Stimulated activated CD8-positive, alpha-beta memory T cell treated with anti-CD3 and anti-CD28 coated beads, Interleukin-15, amount 100 ng/mL, for 4 hours (primary cell): ENCODE data around the gene SLC27A3.
"Not testable (repeated sequence)": the region's sequence is repeated elsewhere in the genome, so short reads cannot be mapped to it uniquely, and the experiment has no call there.

Source experiments
- DNase-seq, 2 donors: peaks; one replicate each; pipeline ENCODE4 v3.0.0-alpha.2; 2020; ENCODE audit warnings: low read depth in 2 of 2

SLC27A3 gene

DNA sequence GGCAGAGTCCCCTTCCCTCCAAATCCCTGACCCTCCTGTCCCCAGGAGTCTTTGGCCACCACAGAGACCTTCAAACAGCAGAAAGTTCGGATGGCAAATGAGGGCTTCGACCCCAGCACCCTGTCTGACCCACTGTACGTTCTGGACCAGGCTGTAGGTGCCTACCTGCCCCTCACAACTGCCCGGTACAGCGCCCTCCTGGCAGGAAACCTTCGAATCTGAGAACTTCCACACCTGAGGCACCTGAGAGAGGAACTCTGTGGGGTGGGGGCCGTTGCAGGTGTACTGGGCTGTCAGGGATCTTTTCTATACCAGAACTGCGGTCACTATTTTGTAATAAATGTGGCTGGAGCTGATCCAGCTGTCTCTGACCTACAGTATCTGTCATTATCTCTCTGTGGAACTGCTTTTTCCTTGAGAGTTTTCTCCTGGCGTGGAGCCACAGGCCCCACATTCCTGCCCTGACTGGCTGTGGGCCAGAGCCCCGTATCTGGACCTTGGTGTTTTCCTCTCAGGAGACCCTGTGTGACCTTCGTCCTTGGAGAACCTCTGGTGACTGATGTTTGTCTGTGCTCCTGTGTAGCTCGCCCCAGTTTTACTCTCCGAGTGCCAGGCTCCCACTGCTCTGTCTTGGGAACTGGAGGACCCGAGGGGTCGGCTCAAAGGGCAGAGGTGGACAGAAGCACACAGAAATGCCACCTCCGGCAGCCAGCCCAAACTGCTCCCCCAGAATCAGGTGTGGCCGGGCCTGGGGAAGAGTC lies 4.8 kb downstream of the SLC27A3 start:
- no peak for DNase-seq

DNA sequence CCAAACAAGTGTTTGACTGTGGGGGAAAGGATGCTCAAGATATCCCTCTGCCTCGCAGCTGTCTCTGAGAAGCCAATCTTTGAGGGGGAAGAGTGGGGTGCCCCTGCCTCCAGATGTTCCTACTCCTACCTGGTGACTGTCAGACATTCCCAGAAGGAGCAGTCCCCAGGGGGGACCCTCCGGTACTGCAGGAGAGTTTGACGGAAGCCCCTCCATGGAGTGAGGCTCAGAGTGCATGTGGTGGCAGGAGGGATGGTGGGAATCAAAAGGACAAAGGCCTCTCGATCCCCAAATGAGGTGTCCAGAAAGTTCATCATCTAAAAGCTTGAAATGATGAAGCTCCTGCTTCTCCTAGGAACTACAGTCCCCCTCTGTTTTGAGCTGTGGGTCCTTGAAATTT lies 5.3 kb downstream of the SLC27A3 start:
- no peak for DNase-seq

DNA sequence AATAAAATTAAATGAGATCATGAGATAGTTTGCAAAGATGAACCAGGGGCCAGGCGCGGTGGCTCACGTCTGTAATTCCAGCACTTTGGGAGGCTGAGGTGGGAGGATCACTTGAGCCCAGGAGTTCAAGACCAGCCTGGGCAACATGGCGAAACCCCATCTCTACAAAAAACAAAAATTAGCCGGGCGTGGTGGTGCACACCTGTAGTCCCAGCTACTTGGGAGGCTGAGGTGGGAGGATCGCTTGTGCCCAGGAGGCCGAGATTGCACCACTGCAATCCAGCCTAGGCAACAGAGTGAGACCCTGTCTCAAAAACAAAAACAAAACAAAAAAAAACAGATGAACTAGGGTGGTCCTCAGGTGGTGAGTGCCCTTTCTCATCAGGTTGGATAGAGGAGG lies 7.4 kb downstream of the SLC27A3 start:
- DNase-seq: not testable (repeated sequence)

DNA sequence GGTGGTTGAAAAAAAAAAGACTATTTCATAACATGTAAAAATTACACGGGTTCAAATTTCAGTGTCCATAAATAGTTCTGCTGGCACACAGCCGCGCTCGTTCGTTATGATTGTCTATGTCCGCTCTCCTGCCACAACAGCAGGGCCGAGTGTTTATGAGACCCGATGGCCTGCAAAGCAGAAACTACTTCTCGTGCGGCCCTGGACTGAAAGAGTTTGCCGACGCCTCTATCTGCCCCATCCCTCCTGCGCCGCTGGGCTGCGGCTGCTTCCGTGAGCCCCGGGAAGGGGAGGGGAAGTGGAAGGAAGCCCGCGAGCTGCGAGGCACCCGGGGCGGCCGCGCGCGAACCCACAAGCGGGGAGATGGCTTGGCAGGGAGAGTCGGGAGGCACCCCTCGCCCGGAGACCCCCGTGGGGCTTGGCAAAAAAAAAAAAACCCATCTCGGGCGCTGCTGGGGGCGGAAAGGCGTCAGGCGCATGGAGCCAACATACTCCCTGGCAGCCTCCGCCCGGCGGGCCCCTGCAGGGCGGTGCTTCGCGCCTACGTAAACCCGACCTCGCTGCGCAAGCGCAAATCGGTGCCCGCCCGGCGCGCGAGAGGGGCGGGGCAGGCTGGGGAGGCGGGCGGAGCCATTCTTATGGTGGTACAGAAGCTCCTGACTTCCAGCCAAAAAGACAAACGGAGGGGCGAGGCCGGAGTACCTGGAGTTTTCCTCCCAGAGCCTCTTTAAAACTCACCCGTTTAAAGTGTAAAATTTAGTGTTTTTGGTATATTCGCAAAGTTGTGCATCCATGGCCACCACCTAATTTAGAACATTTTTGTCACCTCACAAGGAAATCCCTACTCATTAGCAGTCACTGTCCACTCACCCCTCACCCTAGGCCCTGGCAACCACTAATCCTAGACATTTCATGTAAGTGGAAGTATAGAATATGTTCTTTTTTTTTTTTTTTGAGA lies 8.3 kb downstream of the SLC27A3 start:
- peak; percentile 77 to 83 for DNase-seq

DNA sequence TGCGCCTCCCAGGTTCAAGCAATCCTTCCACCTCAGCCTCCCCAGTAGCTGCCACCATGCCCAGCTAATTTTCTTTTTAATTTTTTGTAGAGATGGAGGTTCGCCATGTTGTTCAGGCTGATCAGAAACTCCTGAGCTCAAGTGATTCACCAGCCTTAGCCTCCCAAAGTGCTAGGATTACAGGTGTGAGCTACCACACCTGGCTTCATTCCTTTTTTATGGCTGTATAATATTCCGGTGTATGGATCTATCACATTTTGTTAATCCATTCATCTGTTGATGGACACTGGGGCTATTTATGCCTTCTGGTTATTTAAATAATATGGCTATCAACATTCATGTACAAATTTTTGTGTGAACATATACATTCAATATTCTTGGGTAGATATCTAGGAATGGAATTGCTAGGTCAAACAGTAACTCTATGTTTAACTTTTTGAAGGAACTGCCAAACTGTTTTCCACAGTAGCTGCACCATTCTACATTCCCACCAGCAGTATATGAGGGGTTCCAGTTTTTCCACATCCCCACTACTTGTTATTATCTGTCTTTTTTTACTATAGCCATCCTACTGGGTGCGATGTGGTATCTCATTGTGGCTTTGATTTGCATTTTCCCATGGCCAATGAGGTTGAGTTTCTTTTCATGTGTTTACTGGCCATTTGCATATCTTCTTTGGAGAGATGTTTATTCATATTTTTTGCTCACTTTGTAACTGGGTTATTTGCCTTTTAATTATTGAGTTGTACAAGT lies 11.0 kb downstream of the SLC27A3 start:
- DNase-seq: no peak

DNA sequence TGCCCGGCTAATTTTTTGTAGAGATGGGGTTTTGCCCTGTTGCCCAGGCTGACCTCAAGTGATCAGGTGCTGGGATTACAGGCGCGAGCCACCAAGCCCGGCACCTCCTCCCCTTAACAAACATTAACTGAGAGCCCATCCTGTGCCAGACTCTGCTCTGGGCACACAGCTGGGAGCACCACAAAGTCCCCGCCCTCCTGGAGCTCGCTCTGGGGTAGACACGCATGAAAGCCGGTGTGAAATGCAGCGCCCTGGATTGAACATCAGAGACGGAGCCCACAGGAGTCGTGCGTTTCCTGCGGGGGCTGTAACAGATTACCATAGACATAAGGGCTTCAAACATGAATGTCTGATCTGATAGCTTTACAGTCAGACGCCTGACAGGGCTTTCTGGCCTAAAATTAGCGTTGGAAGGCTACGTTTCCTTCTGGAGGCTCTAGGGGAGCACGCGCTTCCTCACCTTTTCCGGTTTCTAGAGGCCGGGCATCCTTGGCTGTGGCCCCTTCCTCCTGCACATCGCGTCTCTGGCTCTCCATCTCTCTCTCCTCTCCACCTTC lies 14.3 kb downstream of the SLC27A3 start:
- DNase-seq: no peak

DNA sequence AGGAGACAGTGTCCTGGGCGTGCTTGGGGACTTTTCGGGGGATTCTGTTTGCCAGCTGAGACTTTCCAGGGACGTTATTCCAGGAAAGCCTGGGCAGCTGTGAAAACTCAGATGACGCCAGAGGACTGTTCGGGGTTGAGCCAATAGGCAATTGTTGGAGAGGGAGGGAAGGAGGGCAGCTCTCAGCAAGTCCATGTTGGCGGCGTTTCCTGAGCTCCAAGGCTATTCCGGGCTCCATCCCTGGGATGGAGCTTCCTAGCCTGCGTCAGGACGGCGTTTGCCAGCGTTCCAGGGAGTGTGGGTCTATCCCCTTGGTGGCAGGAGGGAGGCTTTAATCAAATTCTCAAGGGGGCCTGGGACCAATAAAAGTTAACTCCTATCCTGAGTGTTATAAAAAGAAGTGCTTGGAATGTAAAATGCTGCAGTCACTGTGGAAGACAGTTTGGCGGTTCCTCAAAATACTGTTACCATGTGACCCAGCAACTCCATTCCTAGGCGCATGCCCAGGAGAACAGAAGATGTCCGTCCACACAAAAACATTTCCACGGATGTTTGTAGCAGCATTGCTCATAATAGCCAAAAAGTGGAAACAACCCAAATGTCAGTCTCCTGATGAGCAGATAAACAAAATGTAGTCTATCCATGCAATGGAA lies 15.2 kb downstream of the SLC27A3 start:
- no peak for DNase-seq

DNA sequence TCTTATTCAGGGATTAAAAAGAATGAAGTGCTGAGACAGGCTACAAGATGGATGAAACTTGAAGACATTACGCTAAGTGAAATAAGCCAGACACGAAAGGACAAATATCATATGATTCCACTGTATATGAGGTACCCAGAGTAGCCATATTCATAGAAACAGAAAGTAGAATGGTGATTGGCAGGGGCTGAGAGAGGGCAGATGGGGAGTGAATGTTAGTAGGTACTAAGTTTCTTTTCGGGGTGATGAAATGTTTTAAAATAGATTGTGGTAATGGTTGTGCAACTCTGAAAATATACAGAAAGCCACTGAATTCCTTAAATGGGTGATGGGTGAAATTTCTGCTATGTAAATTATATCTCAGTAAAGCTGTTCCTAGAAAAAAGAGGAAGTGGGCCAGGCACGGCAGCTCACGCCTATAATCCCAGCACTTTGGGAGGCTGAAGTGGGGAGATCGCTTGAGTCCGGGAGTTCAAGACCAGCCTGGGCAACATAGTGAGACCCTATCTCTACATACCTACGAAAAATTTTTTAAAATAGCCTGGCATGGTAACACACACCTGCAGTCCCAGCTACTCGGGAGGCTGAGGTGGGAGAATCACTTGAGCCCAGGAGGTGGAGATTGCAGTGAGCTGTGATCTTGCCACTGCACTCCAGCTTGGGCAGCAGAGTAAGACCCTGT lies 15.9 kb downstream of the SLC27A3 start:
- DNase-seq: no peak

DNA sequence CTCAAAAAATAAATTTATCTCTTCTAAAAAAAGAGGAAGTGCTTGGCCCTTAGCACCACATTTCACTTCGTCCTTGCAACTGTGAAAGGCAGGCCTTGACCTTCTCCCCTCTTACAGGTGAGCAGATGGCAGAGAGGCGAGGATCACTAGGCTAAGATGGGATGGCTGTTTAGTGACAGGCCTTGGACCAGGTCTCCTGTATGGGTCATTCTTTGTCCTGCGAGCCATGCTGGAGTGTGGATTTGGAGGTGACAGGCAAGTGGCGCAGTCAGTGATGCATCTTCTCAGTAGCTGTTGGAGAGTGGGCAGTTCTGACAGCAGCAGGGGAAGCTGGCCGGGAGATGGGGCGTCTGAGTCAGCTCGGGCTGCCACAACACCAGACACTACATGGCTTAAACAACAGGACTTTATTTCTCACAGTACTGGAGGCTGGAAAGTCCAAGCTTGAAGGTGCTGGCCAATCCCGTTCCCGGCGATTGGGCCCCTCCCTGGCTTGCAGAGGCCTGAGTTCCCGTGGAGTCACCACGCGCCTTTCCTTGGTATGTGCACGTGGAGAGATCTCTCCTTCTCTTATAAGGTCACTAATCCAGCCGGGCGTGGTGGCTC lies 16.5 kb downstream of the SLC27A3 start:
- no peak for DNase-seq

DNA sequence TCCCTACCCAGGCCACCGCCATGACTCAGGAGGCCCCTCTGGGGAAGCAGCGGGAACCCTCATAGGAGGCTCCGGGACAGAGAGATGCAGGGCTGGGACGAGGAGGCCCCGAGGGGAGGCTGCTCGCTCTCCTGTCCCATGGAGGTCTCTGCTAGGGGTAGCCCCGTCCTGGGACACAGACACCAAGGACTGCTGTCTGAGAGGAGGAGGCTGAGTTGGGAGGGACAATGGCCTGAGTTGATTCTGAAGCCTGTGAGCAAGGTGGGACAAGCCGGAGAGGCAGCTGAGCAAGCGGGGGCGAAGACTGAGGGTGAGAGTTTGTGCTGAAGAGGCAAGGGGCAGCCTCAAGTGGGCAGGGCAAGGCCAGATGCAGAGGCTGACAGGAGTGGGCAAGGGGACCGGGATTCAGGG lies 17.4 kb downstream of the SLC27A3 start:
- no peak for DNase-seq

DNA sequence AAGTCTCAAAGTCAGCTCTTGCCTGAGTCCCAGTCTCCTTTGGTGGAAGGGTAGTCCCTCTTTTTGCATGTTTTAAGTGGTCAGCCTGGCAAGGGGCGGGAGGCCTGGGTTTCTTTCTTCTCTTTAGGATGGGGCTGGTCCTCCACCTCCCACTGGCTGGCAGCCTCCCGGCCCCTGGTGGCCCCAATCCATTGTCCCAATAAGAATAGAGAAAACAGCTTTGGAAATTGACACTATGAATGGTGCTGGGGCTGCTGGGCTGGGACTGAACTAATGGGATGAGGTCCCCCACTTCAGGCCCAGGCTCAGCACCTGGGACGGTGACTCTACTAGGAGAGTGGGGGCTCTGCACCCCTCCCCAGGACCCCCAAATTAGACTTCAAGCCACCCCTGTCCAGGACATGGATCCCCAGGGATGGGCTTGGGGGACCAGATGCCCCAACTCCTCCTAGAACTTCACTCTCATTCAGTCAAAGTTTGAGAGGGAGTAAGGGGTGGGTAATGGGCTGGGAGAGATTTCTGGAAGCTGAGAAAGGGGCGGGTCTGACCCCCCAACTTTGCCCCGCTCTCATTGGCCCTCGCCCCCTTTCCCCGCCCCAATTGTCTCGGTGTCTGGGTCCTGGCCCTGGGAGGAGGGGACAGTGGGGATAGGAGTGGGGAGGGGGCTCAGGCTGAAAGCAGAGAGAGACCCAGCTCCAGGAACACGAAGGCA lies 18.2 kb downstream of the SLC27A3 start:
- DNase-seq: no peak

DNA sequence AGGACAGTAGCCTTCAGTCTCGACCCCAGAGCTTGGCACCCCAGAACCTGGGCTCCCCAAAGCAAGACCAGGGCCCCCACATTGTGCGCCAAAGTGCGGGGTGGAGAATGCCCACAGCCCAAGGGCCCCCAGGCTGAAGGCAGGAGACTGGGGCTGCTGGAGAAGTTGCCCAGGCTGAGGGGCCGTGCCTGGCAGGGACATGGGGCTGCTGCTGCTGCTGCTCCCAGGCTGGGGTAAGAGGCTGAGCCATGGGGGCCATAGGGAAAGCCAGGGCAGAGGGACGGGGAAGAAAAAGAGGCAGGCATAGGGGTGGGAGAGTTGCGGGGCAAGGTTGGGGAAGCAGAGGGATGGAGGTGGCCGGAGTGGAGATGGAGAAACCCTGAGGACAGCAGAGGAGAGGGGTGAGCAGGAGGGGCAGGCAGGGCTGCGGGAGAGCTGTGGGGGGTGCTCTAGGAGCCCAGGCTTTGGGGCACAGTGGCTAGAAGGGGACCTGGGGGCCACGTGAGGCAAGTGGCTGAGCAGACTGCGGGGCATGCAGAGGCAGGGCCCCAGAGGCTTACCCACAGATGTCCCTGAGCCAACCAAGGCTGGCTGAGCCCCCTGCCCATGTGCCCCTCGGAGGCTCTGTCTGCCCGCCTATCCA lies 18.9 kb downstream of the SLC27A3 start:
- no peak for DNase-seq

DNA sequence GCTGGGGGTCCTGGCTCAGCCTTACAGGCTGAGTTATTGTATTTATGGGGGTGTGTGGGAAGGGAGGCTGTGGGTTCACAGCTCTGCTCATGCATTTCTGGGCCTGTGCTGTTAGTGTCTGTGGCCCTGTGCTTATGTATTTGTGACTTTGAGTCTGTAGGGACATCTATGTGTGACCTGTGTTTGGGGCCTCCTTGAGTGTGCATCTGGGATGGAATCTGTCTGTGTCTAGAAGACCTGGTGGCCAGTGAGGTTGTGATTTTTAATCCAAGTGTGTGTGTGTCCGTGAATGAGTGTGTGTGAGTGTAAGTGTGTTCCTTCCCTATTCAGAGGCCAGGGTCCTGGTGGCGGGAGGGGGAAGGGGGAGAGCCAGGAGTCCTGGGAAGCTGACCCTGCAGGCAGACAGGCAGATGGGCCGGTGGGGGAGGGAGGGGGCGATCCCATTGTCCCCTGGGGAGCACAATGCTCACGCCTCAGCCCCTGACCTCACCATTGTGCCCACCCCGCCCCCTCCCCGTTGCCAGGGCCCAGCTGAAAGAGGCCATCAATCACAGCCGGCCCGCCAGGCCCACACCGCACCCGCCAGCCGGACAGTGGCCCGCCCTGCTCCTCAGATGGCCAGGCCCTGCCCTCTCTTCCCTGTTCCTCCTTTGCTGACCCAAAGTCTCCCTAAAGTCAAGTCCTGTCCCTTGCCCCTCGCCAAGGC lies 19.6 kb downstream of the SLC27A3 start:
- no peak for DNase-seq

DNA sequence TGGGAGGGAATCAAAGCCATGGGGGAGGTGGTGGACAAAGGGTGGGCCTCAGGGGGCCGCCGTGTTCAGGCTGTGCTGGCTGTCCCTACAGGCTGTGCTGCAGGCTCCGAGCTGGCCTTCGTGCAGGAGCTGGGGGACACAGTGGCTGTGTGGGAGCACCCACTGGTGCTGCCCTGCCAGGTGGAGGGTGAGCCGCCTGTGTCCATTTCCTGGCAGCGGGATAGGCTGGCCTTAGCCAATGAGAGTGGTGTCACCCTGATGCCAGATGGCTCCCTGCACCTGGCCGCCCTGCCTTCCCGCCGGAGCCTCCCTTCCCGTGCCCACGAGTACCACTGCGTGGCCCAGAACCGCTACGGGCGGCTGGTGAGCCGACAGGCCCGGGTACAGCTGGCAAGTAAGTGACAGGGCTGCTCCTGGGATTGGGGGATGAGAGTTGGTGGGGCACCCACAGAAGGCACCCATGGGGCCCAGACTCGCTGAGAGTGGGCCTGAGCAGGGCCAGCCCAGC lies 20.2 kb downstream of the SLC27A3 start:
- no peak for DNase-seq

DNA sequence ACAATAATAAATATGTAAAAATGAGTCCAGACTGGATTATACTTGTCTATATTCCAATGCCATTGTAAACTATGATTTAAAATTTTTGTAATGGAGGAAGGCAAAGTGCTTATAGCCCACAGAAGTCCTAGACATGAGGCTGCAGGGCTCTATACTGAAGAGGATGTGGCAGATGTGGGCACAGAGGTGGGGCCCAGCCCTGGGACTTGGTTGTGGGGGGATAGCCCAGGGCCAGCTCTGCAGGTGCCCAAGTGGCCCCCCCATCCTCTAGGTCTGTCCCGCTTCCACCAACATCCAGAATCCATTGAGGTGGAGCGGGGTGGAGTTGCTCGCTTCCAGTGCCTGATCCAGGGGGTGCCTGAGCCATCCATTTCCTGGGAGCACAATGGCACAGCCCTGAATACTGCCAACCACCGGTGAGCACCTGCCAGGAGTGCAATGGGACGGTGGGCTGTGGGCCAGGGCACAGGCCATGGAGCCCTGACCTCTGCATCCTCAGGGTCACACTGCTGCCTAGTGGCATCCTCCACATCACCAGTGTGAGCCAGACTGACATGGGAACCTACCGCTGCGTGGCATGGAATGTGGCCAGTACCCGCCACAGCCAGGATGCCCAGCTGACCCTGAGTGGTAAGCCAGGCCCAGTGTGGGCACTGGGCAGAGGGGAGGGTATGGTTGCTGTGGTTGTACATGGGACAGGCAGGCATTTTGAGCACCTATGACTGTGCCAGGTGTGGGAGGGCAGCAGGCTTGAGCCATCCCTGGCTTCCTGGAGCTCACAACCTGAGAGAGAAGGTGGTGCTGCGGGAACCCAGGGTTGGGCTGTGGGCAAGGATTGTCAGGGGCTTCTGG lies 21.0 kb downstream of the SLC27A3 start:
- no peak for DNase-seq

DNA sequence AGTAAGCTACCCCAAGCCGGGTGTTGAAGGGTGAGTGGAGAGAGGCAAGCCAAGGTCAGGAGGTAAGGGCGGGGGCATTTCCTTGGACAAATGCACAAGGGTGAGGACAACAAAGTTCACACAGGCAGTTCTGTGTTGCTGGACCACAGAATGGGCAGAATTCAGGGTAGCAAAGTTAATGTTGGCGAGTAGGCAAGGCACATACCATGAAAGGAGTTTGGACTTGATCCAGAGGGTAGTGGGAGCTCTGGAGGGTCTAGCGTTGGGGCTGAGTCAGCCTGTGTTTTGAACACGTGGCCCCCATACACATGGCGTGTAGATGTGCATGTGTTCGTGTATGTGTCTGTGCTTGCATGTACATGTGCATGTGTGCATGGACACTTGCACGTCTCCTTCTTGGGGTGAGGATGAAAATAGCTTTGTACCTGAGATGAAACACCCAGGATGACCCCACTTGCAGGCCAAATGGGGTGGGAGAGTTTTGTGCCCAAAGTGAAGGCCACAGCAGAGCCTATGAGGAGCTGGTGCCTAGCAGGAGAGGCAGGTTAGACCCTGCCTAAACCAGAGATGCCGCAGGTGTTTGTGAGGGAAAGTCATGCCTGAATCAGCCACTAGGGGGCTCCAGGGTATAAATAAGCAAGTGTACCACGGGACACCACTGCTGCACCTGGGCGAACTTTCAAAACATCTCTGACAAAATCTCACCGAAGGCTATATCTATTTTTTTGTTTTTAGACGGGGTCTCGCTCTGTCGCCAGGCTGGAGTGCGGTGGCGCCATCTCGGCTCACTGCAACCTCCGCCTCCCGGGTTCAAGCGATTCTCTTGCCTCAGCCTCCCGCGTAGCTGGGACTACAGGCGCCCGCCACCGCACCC lies 21.8 kb downstream of the SLC27A3 start:
- peak; percentile 40 to 67 for DNase-seq

DNA sequence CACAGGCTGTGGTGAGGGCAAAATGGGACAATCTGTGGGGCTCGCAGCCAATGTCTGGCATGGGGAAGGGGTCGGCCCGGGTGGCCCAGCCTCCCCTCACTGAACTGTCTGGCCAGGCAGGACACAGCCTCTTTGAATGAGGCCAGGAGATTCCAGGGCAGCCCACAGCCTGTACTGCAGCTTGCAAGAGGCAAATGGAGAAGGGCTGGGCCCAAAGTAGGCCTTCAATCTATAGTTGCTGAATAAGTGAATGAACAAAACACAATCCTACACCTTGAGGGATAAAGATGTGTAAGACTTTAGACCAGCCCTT lies 23.2 kb downstream of the SLC27A3 start:
- DNase-seq: no peak
